GM23338 (cell line): ENCODE data around the gene POLR2F. TPM values are rescaled to one million over a fixed set of nuclear protein-coding genes. Genes with fewer than 3 reads are reported as not detected.

Source experiments
- ATAC-seq: fragments of 200-7000 bp; cut with Tn5 transposase; 3 replicates; pipeline ENCODE4 v1.9.1; 2020
- DNase-seq: peaks from one replicate; pipeline ENCODE4 v3.0.0-alpha.2; 2015; ENCODE audit warnings: low spot score
- H2AFZ ChIP-seq: fragments of 200-600 bp; sonication (generic); 2 replicates; pipeline ENCODE4 v1.8.0; 2016; ENCODE audit warnings: antibody characterized with exemption, mild to moderate bottlenecking, moderate library complexity
- H3F3A ChIP-seq: fragments of 200-600 bp; sonication (generic); replicated peaks from 2 replicates; pipeline ENCODE4 v1.8.0; 2017; ENCODE audit warnings: antibody characterized with exemption, mixed run types, low read depth
- H3K27ac ChIP-seq: fragments of 200-600 bp; sonication (generic); 2 replicates; pipeline ENCODE4 v1.6.1; 2016; ENCODE audit warnings: low read depth
- H3K27me3 ChIP-seq: fragments of 200-600 bp; sonication (generic); 2 replicates; pipeline ENCODE4 v1.8.0; 2016; ENCODE audit warnings: mild to moderate bottlenecking, mixed run types, moderate library complexity; ENCODE audit not compliant: insufficient read depth
- H3K36me3 ChIP-seq: fragments of 200-600 bp; sonication (generic); 2 replicates; pipeline ENCODE4 v1.8.0; 2016; ENCODE audit warnings: mild to moderate bottlenecking; ENCODE audit not compliant: insufficient read depth
- H3K4me1 ChIP-seq: fragments of 200-600 bp; sonication (generic); 2 replicates; pipeline ENCODE4 v1.8.0; 2016; ENCODE audit warnings: mild to moderate bottlenecking, moderate library complexity; ENCODE audit not compliant: insufficient read depth
- H3K4me2 ChIP-seq: fragments of 200-600 bp; sonication (generic); 2 replicates; pipeline ENCODE4 v1.7.1; 2017; ENCODE audit warnings: mixed run types
- H3K4me3 ChIP-seq: fragments of 200-600 bp; sonication (generic); 2 replicates; pipeline ENCODE4 v1.6.1; 2016; ENCODE audit warnings: mixed run types
- H3K79me2 ChIP-seq: fragments of 200-600 bp; sonication (generic); replicated peaks from 2 replicates; pipeline ENCODE4 v1.8.0; 2017; ENCODE audit warnings: mild to moderate bottlenecking; ENCODE audit not compliant: insufficient read depth
- H3K9me2 ChIP-seq: fragments of 200-600 bp; sonication (generic); 2 replicates; pipeline ENCODE4 v1.8.0; 2017; ENCODE audit not compliant: insufficient read depth
- H4K20me1 ChIP-seq: fragments of 200-600 bp; sonication (generic); replicated peaks from 2 replicates; pipeline ENCODE4 v1.8.0; 2017; ENCODE audit warnings: mild to moderate bottlenecking; ENCODE audit not compliant: insufficient read depth
- H3K27ac Mint-ChIP-seq: 2 replicates; pipeline ENCODE4 v1.8.0; 2020; ENCODE audit warnings: inconsistent platforms, mild to moderate bottlenecking, moderate library complexity, mixed read lengths
- H3K27me3 Mint-ChIP-seq: 3 replicates; pipeline ENCODE4 v1.8.0; 2022; ENCODE audit warnings: low read depth, mild to moderate bottlenecking, moderate library complexity, mixed read lengths, inconsistent platforms; ENCODE audit not compliant: insufficient read depth, poor library complexity
- H3K36me3 Mint-ChIP-seq: 3 replicates; pipeline ENCODE4 v1.8.0; 2021; ENCODE audit warnings: low read depth, mild to moderate bottlenecking, inconsistent platforms, moderate library complexity, mixed read lengths
- H3K4me1 Mint-ChIP-seq: 3 replicates; pipeline ENCODE4 v1.8.0; 2020; ENCODE audit warnings: mild to moderate bottlenecking, inconsistent platforms, mixed read lengths
- H3K4me3 Mint-ChIP-seq: 3 replicates; pipeline ENCODE4 v1.8.0; 2021; ENCODE audit warnings: moderate library complexity, mild to moderate bottlenecking, inconsistent platforms, mixed read lengths
- H3K9me3 Mint-ChIP-seq: 3 replicates; pipeline ENCODE4 v1.8.0; 2020; ENCODE audit warnings: moderate library complexity, mild to moderate bottlenecking, inconsistent platforms, mixed read lengths
- CREB1 ChIP-seq: fragments of 250-450 bp; sonication (Bioruptor Pico); IDR thresholded peaks from 2 replicates; pipeline ENCODE4 v1.5.0; 2020; ENCODE audit warnings: low read depth, mild to moderate bottlenecking, moderate library complexity
- EZH2 ChIP-seq: fragments of 200-600 bp; sonication (generic); IDR thresholded peaks from one replicate; pipeline ENCODE4 v1.8.0; 2017; ENCODE audit warnings: antibody characterized with exemption, mild to moderate bottlenecking, low read depth; ENCODE audit not compliant: unreplicated experiment
- EZH2phosphoT487 ChIP-seq: fragments of 200-600 bp; sonication (generic); IDR thresholded peaks from one replicate; pipeline ENCODE4 v1.8.1; 2018; ENCODE audit warnings: antibody characterized with exemption; ENCODE audit not compliant: unreplicated experiment
- POLR2AphosphoS5 ChIP-seq: IDR thresholded peaks from 2 replicates; pipeline ENCODE4 v1.6.1; 2016; ENCODE audit warnings: antibody characterized with exemption, low read depth
- ZNF331 ChIP-seq: fragments of 250-450 bp; sonication (Bioruptor Pico); IDR thresholded peaks from 2 replicates; pipeline ENCODE4 v1.5.0; 2020; ENCODE audit warnings: low read depth, mild to moderate bottlenecking, moderate library complexity
- polyA plus RNA-seq: library from polyadenylated mRNA; unstranded; fragments of >200 nt; fragmentation: Nextera tagmentation; extraction: Ambion mirVana; gene quantifications from 2 replicates; pipeline ENCODE4 v1.2.1, GENCODE V29; 2016
- total RNA-seq: library from RNA; depleted of rRNA; stranded (reverse); fragments of >200 nt; shearing (Covaris generic); gene quantifications from 2 replicates; pipeline ENCODE4 v1.2.3, GENCODE V29; 2014
- TF ChIP-seq, protein P1 (sequence below): fragments of 250-450 bp; sonication (Bioruptor Pico); IDR thresholded peaks from 2 replicates; pipeline ENCODE4 v1.5.0; 2020; ENCODE audit warnings: mild to moderate bottlenecking, moderate library complexity
- TF ChIP-seq, protein P2 (sequence below), 2 experiments: fragments of 200-600 bp in 1 of 2; sonication (generic) in 1 of 2; conservative IDR thresholded peaks; 2 replicates each; pipeline versions ENCODE4 v1.5.1 to v1.6.1; 2016 to 2017; ENCODE audit warnings: antibody characterized with exemption in 2 of 2, low read depth in 2 of 2, mild to moderate bottlenecking in 2 of 2, moderate library complexity in 1 of 2

Gene POLR2F
- total and polyA plus RNA-seq, 2 experiments from 2014 or later, result 144 to 429 TPM

DNA sequence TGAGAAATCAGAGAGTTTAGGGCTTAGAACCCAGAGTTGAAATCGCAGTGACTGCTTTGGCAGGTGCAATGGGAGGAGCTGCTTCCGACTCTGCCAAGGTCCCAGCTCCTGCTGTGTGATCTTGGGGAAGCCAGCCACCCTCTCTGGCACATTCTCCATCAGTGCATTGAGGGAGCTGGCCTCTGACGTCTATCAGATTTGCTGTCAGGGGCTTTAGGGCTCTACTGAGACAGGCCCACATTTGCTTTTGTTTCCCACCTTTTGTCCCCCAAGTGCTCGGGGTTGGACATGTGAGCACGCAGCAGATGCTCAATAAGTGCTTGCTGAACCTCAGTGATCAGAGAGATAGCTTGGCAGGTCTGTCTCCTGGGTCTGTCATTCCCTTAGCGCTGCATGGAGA lies 41.5 kb downstream of the POLR2F start (continued):
- TF ChIP-seq, protein P1, sequence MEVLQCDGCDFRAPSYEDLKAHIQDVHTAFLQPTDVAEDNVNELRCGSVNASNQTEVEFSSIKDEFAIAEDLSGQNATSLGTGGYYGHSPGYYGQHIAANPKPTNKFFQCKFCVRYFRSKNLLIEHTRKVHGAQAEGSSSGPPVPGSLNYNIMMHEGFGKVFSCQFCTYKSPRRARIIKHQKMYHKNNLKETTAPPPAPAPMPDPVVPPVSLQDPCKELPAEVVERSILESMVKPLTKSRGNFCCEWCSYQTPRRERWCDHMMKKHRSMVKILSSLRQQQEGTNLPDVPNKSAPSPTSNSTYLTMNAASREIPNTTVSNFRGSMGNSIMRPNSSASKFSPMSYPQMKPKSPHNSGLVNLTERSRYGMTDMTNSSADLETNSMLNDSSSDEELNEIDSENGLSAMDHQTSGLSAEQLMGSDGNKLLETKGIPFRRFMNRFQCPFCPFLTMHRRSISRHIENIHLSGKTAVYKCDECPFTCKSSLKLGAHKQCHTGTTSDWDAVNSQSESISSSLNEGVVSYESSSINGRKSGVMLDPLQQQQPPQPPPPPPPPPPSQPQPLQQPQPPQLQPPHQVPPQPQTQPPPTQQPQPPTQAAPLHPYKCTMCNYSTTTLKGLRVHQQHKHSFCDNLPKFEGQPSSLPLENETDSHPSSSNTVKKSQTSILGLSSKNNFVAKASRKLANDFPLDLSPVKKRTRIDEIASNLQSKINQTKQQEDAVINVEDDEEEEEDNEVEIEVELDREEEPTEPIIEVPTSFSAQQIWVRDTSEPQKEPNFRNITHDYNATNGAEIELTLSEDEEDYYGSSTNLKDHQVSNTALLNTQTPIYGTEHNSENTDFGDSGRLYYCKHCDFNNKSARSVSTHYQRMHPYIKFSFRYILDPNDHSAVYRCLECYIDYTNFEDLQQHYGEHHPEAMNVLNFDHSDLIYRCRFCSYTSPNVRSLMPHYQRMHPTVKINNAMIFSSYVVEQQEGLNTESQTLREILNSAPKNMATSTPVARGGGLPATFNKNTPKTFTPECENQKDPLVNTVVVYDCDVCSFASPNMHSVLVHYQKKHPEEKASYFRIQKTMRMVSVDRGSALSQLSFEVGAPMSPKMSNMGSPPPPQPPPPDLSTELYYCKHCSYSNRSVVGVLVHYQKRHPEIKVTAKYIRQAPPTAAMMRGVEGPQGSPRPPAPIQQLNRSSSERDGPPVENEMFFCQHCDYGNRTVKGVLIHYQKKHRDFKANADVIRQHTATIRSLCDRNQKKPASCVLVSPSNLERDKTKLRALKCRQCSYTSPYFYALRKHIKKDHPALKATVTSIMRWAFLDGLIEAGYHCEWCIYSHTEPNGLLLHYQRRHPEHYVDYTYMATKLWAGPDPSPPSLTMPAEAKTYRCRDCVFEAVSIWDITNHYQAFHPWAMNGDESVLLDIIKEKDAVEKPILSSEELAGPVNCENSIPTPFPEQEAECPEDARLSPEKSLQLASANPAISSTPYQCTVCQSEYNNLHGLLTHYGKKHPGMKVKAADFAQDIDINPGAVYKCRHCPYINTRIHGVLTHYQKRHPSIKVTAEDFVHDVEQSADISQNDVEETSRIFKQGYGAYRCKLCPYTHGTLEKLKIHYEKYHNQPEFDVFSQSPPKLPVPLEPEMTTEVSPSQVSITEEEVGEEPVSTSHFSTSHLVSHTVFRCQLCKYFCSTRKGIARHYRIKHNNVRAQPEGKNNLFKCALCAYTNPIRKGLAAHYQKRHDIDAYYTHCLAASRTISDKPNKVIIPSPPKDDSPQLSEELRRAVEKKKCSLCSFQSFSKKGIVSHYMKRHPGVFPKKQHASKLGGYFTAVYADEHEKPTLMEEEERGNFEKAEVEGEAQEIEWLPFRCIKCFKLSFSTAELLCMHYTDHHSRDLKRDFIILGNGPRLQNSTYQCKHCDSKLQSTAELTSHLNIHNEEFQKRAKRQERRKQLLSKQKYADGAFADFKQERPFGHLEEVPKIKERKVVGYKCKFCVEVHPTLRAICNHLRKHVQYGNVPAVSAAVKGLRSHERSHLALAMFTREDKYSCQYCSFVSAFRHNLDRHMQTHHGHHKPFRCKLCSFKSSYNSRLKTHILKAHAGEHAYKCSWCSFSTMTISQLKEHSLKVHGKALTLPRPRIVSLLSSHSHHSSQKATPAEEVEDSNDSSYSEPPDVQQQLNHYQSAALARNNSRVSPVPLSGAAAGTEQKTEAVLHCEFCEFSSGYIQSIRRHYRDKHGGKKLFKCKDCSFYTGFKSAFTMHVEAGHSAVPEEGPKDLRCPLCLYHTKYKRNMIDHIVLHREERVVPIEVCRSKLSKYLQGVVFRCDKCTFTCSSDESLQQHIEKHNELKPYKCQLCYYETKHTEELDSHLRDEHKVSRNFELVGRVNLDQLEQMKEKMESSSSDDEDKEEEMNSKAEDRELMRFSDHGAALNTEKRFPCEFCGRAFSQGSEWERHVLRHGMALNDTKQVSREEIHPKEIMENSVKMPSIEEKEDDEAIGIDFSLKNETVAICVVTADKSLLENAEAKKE (CRISPR knock-in tag), result no peak
- no peak for TF ChIP-seq POLR2AphosphoS5

DNA sequence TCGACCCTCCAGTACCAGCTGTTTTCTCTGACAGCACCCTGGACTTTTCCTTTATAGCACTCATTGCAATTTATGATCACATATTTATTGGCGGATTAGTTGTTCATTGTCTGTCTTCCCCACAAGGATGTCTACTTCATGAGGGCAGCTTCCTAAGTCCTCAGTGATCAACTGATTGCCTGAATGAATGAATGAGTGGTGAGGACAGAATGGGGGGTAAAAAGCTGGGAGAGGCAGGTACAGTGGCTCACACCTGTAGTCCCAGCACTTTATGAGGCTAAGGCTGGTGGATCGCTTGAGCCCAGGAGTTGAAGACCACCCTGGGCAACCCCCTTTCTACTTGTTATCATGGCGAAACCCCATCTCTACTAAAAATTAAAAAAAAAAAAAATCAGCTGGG lies 42.0 kb downstream of the POLR2F start:
- no peak overlapping the region for H3K4me3 ChIP-seq
- no peaks in the 10 kb centered on the region for H3K9me3 Mint-ChIP-seq
- H3K36me3 Mint-ChIP-seq, result no peaks in the 10 kb centered on the region; the same call in 2 of the 3 replicates
- H3K4me1 Mint-ChIP-seq, result peaks cover 22% of the 10 kb centered on the region
- H3K27me3 Mint-ChIP-seq, result peaks cover 12% of the 10 kb centered on the region
- no peaks in the 10 kb centered on the region for H3K79me2 ChIP-seq
- H4K20me1 ChIP-seq, result no peaks in the 10 kb centered on the region
- DNase-seq (no peak), ATAC-seq (no peak)
- no peaks in the 10 kb centered on the region for H3F3A ChIP-seq
- H3K27ac ChIP-seq, result no peak overlapping the region
- H3K4me2 ChIP-seq, result no peak overlapping the region
- TF ChIP-seq CREB1 (CRISPR knock-in tag), result no peak
- TF ChIP-seq, protein P2, sequence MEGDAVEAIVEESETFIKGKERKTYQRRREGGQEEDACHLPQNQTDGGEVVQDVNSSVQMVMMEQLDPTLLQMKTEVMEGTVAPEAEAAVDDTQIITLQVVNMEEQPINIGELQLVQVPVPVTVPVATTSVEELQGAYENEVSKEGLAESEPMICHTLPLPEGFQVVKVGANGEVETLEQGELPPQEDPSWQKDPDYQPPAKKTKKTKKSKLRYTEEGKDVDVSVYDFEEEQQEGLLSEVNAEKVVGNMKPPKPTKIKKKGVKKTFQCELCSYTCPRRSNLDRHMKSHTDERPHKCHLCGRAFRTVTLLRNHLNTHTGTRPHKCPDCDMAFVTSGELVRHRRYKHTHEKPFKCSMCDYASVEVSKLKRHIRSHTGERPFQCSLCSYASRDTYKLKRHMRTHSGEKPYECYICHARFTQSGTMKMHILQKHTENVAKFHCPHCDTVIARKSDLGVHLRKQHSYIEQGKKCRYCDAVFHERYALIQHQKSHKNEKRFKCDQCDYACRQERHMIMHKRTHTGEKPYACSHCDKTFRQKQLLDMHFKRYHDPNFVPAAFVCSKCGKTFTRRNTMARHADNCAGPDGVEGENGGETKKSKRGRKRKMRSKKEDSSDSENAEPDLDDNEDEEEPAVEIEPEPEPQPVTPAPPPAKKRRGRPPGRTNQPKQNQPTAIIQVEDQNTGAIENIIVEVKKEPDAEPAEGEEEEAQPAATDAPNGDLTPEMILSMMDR (conservative IDR thresholded peaks at IDR 0.05; ENCODE audit: low read depth in 2 of 2), result no peak
- TF ChIP-seq EZH2, result no peak
- no peak for TF ChIP-seq EZH2phosphoT487
- TF ChIP-seq ZNF331 (CRISPR knock-in tag), result no peak
- H2AFZ ChIP-seq, result no peak overlapping the region
- no peaks in the 10 kb centered on the region for H3K27me3 ChIP-seq
- no peak overlapping the region for H3K4me3 Mint-ChIP-seq
- no peaks in the 10 kb centered on the region for H3K4me1 ChIP-seq
- no peak overlapping the region for H3K27ac Mint-ChIP-seq
- H3K9me2 ChIP-seq, result no peaks in the 10 kb centered on the region
- H3K36me3 ChIP-seq, result no peaks in the 10 kb centered on the region
